Vagina (tissue), 2 donors: Measurements from ENCODE around the gene CD300A.

Experiments used
- CTCF ChIP-seq, 3 experiments: fragments of 450-650 bp in 2 of 3; fragments of 200-600 bp in 1 of 3; sonication (generic) in 1 of 3; IDR thresholded peaks; one replicate each; pipeline ENCODE4 v1.5.1; 2017 to 2019; ENCODE audit warnings: antibody characterized with exemption in 3 of 3, mild to moderate bottlenecking in 2 of 3, moderate library complexity in 2 of 3
- POLR2A ChIP-seq, 2 donors: fragments of 450-650 bp; IDR thresholded peaks; one replicate each; pipeline ENCODE4 v1.6.1; 2017; ENCODE audit warnings: antibody characterized with exemption in 2 of 2, mild to moderate bottlenecking in 2 of 2, moderate library complexity in 2 of 2

- TF ChIP-seq CTCF (IDR thresholded peaks at IDR 0.05) (no peak), POLR2A (IDR thresholded peaks at IDR 0.05) (no peak)
These were observed 15.5 kb upstream of the CD300A start for GRCh38 chr17:74450925-74451403.
